GM18520 (cell line): ENCODE data around the gene THEM4.
"Not testable (repeated sequence)": the region's sequence is repeated elsewhere in the genome, so short reads cannot be mapped to it uniquely, and the experiment has no call there.

Experiments used
- ATAC-seq: cut with Tn5 transposase; IDR thresholded peaks from one replicate; pipeline ENCODE4 v1.9.1; 2021; ENCODE audit not compliant: unreplicated experiment

The THEM4 gene

DNA sequence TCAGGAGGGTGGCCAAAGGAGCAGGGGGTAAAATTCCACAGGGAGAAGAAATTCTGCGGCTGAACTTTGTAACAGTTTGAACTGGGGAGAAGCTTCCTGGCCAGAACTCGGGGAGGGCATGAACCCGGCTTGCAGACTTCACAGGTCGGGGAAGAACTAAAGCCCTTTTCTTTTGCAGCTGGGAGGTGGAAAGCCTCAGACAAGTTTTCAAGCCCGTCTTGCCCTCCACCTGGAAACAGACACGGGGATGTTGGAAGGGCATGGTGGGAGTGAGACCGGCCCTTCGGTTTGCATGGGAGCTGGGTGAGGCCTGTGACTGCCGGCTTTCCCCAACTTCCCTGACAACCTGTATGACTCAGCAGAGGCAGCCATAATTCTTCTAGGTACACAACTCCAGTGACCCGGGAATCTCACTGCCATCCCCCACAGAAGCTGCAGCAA, 11.3 kb downstream of the THEM4 start:
- ATAC-seq = no peak

GRCh38 chr1:151893176-151893924, 16.0 kb downstream of the THEM4 start:
- ATAC-seq = no peak

GRCh38 chr1:151892190-151892589, 17.1 kb downstream of the THEM4 start:
- no peak for ATAC-seq

GRCh38 chr1:151891512-151891911, 17.8 kb downstream of the THEM4 start:
- no peak for ATAC-seq

GRCh38 chr1:151888972-151889570, 20.2 kb downstream of the THEM4 start:
- ATAC-seq = no peak

GRCh38 chr1:151887028-151887427, 22.3 kb downstream of the THEM4 start:
- no peak for ATAC-seq

- no peak for ATAC-seq
Observed at GRCh38 chr1:151885479-151885878, 23.8 kb downstream of the THEM4 start.

DNA sequence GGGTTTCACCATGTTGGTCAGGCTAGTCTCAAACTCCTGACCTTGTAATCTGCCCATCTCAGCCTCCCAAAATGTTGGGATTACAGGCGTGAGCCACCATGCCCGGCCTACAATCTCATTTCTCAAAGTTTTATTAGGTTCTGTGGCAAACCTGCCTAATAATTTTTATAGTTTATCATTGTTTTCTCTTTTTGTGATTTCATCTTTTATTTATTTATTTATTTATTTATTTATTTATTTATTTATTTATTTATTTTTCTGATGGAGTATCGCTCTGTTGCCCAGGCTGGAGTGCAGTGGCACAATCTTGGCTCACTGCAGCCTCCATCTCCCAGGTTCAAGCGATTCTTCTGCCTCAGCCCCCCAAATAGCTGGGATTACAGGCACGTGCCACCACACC, 24.4 kb downstream of the THEM4 start:
- not testable (repeated sequence) for ATAC-seq

DNA sequence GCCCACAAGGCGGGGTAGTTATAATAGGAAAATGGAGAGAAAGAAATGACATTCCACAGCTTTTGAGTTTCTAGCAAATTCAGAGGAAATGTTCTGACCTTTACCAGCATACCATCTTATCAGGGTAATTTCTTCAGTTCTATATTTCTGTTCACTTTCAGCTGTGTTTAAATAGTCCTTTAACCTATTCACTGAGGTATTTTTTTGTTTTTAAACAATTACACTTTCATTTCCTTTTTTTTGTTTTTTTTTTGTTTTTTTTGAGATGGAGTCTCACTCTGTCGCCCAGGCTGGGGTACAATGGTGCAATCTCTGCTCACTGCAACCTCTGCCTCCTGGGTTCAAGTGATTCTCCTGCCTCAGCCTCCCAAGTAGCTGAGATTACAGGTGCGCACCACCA, 24.9 kb downstream of the THEM4 start:
- not testable (repeated sequence) for ATAC-seq

DNA sequence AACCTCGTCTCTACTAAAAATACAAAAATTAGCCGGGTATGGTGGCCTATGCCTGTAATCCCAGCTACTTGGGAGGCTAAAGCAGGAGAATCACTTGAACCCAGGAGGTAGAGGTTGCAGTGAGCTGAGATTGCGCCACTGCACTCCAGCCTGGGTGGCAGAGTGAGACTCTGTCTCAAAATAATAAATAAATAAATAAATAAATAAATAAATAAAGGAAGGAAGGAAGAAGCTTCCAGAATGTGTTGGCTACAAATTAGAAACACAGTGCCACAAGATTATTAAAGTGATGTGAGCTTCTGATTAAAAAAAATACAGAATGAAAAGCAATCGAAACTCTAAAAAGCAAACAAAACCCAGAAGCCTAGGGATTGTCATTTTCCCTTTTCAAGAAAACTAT, 25.4 kb downstream of the THEM4 start:
- ATAC-seq = not testable (repeated sequence)

GRCh38 chr1:151882918-151883317, 26.4 kb downstream of the THEM4 start:
- not testable (repeated sequence) for ATAC-seq

GRCh38 chr1:151882466-151882865, 26.8 kb downstream of the THEM4 start:
- no peak for ATAC-seq

DNA sequence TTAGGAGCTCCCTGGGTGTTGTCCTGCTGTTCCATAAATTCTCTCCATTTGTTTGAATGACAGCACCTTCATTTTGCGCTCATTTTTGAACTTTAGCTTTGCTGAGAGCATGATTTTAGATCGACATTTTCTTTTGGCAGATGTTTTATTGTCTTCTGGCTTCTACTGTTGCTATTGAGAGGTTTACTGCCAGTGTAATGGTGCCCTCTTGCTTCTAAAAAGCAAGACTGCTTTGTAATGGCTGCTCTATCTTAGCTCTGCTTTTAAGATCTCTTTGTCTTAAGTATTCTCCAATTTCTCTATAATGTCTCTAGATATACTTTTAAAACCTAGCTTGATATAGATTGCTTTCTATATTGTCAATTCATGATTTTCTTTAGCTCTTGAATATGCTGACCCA, 27.8 kb downstream of the THEM4 start:
- no peak for ATAC-seq

- ATAC-seq = no peak
Observed at GRCh38 chr1:151875419-151876097, 33.8 kb downstream of the THEM4 start.

DNA sequence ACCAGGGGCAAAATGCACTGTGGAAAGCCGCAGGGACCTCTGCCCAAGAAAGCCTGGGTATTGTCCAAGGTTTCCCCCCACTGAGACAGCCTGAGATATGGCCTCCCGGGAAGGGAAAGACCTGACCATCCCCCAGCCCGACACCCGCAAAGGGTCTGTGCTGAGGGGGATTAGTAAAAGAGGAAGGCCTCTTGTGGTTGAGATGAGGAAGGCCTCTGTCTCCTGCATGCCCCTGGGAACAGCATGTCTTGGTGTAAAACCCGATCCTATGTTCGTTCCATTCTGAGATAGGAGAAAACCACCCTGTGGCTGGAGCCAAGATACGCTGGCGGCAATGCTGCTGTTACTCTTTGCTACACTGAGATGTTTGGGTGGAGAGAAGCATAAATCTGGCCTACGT, 36.5 kb downstream of the THEM4 start:
- not testable (repeated sequence) for ATAC-seq

DNA sequence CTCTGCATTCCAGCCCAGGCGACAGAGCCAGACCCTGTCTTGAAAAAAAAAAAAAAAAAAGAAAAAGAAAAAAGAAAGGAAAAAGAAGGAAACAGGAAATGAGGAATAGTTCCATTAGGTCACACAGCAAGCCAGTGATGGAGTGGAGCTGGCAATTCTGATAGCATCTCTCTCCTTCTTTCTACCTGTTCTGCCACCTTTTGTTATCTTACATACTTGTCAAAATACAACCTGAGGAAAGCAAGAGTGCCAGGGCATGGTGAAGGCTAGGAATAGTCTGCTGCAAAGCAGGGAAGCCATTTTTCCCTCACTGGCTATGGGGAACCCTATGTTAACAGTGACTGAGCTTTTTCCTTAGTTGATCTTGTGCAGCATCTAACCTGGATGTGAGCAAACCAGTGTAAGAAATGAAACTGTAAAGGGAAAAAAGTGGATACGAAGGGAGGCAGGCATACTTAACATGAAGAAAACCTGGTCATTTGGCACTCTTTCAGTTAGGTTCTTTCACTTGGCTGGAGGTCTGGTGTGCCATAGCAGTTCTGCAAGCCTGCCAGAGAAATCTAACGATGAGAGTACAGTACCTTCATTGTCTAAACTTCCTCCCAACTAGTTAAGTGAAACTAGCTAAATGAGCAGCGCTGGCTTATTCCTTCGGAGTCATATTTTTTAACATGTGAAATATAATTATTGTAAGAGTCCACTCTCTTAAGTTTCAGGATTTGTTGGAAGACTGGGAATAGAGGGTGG, 37.9 kb downstream of the THEM4 start:
- ATAC-seq = no peak

GRCh38 chr1:151868486-151868885, 40.8 kb downstream of the THEM4 start:
- no peak for ATAC-seq

DNA sequence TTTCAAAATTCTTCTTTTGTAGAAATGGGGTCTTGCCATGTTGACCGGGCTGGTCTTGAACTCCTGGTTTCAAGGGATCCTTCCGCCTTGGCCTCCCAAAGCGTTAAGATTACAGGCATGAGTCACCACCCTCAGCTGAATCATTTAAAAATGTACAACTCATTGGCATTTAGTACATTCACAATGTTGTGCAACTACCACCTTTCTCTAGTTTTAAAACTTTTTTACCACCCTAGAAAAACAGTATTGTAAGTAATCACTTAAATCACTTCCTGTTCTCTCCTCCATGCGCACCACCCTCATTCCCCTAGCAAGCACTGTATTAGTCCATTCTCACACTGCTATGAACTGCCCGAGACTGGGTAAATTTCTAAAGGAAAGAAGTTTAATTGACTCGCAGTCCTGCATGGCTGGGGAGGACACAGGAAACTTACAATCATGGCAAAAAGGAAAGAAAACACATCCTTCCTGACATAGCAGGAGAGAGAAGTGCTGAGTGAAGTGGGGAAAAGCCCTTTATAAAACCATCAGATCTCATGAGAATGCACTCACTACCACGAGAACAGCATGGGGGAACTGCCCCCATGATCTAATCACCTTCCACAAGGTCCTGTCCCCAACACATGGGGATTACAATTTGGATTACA, 41.4 kb downstream of the THEM4 start:
- ATAC-seq = no peak

DNA sequence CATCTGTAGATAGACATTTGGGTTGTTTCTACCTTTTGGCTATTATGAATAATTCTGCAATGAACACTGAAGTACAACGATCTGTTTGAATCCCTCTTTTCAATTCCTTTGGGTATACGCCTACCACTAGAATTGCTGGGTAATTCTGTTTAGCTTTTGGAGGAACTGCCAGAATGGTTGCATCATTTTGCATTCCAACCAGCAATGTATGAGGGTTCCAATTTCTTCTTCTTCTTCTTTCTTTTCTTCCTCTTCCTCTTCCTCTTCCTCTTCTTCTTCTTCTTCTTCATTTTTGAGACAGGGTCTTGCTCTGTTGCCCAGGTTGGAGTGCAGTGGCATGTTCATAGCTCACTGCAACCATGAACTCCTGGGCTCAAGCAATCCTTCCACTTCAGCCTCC, 42.0 kb downstream of the THEM4 start:
- ATAC-seq = no peak

GRCh38 chr1:151864411-151864810, 44.9 kb downstream of the THEM4 start:
- no peak for ATAC-seq

DNA sequence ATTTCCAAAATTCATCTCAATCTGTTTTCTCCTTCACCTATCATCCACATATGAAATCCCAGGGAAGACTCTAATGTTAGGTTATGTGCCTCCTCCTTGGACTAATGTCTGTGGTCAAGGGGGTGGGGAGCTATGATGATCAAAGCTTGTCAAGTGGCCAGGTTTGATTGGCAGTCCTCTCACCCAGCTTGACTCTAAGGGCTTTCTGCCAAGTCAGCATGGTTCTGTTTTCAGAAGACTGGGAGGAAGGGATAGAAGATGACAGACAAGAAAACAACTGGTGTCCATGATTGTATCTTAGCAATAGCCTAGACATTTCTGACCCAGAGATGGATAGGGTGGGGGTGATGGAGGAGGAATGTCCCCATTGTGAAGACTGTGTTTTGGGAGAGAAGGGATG, 46.7 kb downstream of the THEM4 start:
- no peak for ATAC-seq
